EL (cell line): Measurements from ENCODE around the gene PIEZO2.
A peak's percentile ranks its signal among the peaks of the same experiment; 100 is the strongest.

ENCODE experiments used
- DNase-seq: peaks from one replicate; pipeline ENCODE4 v3.0.0-alpha.2; 2016

Gene PIEZO2

DNA sequence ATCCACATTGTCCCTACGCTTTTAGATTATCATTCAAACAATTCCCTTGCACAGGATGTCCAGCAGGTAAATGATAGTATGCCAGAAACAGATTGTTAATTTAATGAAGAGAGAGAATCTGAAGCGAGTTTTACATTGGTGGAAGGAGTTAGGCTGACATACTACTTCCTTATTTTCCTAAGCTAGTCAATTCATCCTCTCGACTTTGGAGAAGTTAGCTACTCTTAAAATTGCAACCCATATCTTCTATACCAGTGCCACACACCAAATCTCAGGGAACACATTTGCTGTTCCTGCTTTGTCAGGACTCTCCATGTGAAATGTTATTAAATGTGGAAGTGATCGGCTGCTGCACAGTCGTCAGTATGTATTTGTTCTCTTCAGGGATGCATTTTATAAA is 374.3 kb downstream of the PIEZO2 start:
- DNase-seq, result no peak

DNA sequence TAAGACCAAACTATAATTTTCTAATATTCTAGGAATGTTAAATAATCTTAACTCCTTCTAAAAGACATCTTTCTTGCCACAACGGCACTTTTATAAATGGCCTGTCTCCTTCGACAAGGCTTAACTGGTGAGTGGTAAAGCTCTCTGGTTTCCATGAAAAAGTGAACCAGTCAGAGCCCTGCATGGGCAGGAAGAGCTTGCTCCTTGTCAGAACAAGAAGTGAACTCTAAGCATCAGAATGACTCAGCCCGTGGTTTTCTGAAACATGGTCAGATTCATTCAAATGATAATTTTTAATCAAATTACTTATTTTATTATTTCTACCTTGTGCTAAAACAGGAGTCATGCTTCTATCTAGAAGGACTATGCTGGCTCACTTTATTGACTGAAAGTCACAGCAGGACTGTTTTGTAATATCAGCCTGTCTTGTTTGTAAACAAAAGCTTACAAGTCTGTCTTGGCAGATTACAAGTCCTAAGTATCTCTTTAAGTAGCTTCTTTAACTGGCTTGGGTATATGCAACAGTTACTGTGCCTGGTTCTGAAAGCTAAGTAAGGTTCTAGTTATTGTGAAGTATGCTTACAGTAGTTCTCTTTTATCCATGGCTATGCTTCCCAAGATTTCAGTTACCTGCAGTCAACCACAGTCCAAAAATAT is 378.2 kb downstream of the PIEZO2 start:
- DNase-seq, result peak; percentile 18

DNA sequence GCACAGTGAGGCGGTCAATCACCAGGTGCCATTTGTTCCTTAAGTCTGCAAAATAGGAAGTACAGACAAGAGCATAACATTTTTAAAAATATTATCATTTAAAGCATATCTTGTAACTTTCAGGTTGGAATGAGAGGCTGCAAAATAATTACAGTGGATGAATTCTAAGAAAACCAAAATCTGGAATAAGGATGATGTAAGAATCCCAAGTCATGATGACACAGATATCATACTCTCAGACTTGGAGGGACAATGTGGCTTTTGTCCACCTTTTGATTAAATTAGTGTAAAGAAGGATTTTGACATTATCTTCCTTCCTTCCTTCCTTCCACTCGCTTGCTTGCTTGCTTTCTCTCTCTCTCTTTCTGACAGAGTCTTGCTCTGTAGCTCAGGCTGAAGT is 379.1 kb downstream of the PIEZO2 start:
- DNase-seq, result no peak

DNA sequence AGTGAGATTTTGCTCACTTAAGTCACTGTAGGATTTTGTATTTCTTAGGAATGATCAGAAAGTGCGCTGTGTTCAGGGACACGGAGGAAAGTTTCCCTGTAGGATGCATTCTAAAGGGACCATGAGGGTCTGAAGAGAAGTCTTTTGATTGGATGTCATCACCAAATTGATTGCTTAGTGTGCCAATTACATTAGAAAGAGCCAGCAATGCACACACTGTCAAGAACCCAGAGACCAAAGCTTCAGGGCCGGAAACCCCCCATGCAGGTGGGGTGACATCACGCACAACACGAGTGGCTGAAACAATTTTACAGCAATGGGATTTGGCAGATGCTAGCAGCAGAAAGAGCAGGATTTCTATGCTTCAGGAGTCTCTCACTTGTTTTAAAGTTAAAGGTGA is 381.1 kb downstream of the PIEZO2 start:
- no peak for DNase-seq

DNA sequence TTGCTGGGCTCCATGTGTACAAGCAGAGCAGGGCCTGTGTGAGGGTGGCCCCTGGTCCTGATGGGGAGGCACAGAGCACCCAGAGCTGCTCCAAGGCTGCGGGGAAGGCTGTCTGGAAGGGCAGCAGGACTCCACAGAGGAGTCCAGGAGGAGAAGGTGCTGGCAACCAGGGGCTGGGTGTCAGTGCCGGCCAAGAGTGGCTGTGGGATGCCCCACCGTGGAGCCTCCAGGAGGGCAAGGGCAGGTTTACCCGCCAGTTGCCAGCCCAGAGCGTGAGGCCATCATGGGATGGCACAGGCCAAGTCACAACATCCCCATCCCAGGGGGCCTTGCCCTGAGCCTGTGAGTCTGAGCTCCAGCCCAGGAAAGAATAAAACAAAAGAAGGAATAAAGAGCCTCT is 381.7 kb downstream of the PIEZO2 start:
- DNase-seq, result no peak

DNA sequence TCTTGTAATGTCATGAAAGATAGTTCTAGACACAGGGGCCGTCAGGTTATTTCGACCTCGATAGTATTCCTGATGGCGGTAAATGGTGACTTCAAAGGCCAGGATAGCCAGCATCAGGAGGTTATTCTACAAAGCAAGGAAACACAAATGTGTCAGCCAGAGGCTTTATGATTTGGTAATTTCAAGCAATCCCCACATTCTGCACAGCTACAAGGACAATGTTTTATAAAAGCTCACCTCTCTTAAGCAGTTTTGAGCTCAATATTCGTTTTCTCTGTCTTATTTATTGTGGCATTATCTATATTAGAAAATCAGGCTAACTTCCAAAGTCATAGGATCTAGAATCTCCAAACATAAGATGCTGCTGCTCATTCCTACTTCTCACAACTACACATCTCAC is 388.4 kb downstream of the PIEZO2 start:
- no peak for DNase-seq

DNA sequence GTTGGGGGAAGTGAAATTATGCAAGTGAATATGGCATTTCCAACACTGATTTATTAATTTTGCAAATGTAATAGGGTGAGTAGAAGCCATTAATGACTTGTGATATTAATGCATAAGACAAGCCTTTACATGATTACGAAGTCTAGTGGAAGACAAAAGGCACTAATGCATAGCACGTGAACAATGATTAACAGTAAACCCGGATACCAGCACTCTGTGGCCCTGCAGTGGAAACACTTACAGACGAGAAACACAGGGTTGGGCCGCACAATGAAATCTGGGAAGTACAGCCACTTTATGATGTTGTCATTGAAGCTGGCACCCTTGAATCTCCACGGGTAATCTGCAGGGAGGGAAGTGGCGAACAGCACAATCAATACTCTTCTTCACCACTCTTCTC is 390.1 kb downstream of the PIEZO2 start:
- no peak for DNase-seq

DNA sequence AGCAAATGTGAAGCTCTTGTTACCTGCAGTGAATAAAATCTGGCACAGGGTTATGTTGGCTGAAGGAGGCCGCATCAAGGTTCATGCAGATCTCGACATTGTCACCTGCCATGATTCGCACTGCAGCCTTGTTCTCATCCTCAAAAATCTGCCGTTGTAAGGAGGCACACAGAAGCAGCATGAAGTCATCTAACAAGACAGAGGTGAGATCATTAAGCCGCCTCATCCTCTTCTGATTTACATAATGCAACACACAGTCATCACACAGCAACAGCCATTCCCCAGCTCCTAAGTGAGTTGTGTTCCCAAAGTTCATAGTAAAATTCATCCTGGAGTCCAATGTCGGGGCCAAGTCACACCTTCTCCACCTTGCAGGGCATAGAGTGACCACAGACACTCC is 391.4 kb downstream of the PIEZO2 start:
- no peak for DNase-seq

DNA sequence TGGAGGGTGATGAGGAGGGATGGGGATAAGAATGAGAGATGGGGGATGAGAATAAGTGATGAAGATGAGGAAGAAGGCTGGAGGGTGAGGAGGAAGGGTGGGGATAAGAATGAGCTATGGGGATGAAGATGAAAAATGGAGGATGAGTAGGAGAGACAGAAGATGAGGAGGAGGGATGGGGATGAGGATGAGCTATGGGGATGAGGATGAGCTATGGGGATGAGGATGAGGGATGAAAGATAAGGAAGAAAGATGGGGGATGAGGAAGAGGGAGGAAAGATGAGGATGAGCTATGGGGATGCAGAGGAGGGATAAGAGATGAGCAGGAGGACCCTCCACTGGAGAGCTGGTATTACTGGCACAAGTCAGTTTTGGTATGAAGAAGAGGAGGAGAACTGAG is 392.0 kb downstream of the PIEZO2 start:
- DNase-seq, result no peak

DNA sequence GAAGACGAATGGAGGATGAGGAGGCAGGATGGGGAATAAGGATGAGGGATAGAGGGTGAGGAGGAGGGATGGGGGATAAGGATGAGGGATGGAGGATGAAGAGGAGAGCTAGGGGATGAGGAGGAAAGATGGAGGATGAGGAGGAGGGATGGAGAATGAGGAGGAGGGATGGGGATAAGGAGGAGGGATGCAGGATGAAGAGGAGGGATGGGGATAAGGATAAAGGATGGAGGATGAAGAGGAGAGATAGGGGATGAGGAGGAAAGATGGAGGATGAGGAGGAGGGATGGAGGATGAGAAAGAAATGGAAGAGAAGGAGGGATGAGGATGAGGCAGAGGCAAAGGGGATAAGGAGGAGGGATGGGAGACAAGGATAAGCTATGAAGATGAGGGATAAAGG is 393.5 kb downstream of the PIEZO2 start:
- DNase-seq, result no peak

DNA sequence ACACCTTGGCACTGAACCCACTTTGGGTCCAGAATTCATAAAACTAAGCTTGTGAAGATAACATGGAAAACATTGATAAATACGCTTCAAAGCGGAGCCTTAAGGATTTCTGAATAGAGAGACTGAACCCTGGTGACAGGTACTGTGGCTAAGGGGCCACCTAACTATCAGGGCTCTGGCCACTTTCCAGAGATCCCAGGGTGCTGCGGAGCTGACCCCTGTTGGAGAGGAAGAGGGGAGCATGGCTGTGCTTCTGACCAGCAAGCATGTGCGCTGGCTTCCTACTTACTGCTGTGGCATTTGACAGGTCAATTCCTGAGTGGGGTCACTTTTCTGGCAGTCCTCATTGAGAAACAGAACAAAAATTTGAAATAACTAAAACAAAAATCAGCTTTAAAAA is 395.2 kb downstream of the PIEZO2 start:
- DNase-seq, result no peak

DNA sequence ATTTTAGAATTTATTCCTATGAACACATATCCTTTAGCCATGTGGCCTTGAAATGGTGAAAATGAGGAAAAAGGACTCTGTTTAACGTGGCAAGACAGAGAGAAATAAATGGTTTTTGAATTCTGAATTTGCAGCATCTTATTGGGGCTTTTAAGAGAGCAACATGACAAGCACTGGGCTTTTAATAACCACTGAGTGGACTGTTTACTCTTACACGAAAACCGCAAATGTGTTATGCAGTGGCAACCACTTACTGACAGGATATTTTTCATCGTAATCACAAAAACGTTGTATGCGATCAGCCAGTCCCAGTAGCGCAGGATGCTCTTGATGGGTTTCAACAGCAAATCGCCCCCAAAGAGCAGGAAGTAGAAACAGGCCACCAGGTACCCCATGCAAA is 397.0 kb downstream of the PIEZO2 start:
- no peak for DNase-seq

DNA sequence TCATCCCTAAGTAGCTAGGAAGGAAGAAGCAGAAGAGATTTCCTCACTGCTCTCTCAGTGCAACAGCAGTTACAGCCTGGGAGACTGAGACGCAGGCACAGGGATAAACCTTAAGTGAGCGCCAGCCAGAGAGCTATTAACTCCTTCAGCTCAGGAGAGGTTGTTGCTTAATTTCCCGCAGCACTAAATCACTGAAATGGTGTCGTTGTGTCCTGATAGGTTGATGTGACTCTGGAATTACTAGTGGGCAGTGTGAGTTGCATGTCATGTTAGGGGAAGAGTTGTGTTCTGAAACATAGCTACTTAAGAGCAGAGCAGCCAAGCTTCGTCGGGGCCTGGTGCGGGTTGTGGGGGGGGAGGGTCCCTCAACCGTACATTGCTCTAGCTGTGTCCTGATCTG is 397.7 kb downstream of the PIEZO2 start:
- DNase-seq, result no peak

DNA sequence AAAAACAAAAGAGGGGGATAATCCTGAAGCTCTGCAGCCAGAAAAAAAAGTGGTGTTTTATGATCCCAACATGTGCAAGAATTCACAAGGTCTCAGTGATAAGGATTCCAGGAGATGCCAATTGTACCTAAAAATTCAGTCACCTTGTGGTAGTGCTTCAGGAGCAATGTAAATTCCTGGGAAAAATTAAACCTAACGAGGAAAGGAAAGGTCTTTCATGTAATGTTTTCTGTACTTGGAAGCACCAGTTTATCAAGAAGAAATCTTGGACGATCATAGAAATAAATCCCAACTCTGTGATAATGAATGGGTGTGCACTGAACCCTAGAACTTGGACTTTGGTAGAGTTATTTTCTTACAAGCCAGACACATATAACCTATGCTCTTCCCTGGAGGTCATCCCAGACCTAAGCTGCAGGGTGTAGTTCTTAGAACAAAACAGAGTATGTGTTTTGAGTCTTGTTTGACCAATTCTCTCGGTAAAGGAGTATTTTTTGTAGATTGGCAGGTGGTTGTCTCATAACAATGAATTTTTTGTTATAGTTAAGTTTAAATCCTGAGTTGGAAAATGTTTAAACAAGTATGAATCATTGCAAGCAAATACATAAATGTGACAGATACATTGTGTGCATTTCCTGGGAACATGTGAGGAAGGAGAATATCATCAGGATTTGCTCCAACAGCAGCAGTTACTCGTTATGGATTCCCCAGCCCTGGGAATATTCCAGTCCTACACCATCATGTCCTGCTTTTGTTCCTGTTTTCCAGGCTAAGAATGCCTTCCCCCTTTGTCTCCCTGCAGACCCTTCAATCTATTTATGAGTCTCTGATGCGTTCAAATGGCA is 399.0 kb downstream of the PIEZO2 start:
- DNase-seq, result no peak

DNA sequence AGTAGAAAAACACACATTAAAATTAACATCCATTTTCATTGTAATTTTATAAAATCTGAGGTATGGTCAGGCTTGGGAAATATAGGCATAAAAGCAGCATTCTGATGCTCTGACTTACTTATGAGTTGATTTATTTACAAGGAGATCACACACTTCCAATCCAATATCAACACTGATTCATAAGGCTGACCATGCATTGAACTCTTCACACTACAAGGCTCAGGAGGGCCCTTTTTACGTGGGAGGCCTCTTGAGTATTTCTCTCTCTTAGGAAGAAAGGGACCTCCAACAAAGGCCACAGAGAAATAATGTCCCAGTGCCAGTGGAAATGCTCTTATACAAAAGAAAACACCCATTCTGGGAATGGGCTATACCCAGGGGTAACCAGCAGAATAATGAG is 400.7 kb downstream of the PIEZO2 start:
- DNase-seq, result no peak

DNA sequence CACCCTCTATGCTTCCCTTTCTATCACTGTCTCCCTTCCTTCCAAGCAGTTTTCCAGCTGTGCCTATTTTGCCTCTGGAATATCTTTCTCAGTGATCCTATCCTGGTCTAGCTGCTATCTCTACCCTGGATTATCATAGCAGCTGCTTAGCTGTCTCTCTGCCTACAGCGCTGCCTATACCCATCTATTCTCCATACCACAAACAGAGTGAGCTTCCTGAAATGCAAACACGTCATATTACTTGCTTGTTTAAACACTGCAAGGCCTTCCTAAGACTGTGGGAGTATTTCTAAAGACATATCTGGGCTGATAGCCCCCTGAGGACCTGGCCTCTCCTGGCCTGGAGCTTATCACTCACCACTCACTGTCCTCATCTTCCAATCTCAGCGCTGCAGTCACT is 403.4 kb downstream of the PIEZO2 start:
- DNase-seq, result no peak

DNA sequence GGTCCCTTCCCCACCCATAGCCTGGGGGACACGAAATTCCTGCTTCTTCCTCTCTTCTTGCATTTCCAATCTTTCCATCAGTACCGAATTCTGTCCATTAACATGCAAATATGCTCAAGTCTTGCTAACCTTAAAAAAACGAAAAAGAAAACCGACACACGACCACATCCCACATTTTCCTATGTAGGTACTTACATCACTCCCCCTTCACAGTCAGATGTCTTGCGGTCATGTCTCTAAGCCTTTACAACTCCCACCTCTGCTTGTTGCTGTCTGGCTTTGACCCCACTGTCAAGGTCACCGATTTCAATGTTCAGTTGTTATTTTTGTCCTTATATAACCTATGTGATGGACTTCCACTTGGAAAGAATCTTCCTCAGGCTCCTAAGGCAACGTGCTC is 404.1 kb downstream of the PIEZO2 start:
- DNase-seq, result no peak

DNA sequence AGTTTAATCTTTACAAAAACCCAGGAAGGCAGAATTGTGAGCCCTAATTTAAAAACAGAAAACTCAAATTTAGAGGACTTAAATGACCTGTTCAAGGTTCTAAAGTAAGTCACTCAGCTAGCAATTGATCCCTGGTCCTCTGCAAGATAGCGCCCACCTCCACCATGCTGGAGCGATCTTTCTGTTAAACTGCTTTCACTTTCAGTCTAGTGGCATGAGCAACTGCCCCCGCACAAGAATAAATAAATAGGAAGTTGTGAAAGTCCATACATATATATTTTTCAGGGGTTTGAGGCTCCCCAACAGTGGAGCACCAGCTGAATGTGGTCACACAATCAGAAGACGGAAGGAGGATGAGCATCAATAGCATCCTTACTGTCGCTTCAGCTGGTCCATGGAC is 405.6 kb downstream of the PIEZO2 start:
- DNase-seq, result no peak

DNA sequence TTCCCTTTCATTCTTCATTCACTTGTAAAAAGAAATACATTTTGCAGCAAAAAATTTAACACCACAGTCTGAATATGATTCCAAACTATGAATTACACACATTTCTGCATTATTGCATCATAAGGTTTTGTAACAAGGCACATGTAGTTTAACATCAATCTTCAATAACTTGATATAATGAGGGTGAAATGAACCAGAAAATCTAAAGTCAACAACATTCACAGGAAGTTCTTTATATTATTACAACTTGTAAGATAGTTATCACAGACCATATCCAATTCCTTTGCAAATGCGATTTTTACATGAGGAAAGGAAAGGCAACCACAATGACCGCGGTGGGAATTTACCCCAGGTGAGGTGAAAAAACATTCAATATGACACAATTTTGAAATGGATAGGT is 410.2 kb downstream of the PIEZO2 start:
- no peak for DNase-seq

DNA sequence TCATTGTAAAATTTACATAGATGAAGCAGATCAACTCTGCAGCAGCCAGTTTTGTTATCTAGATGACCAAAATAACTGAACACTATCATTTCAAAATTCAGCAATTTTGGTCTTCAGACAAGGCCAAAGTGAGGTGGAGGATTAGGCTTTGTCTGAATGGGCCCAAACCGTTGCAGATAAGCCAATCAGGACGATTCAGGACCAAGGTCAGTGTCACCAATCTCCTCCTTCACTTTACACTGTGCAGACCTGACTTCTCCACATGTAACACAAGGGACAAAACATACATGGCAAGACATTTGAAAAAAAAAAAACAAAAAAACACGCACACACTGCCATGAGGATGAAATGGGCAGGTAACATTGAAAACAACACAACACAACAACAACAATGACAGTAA is 412.4 kb downstream of the PIEZO2 start:
- no peak for DNase-seq

DNA sequence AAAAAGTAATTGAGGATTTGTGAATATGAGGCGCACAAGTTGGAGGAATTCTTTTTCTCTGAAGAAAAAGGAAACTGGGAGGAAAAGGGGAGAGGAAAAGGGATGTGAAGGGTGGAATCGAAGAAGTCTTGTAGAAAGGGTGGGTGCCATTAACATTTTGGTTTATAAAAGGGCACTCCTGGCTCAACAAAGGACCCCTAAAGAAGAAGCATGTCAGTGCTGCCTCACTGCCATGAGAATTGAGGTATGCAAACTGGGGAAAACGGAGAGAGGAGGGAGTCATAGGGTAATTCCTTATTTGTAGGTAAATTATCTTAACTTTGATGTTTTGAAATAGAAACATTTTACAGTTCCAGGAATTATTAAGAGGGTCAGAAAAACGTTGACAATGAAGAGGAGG is 416.4 kb downstream of the PIEZO2 start:
- DNase-seq, result no peak

DNA sequence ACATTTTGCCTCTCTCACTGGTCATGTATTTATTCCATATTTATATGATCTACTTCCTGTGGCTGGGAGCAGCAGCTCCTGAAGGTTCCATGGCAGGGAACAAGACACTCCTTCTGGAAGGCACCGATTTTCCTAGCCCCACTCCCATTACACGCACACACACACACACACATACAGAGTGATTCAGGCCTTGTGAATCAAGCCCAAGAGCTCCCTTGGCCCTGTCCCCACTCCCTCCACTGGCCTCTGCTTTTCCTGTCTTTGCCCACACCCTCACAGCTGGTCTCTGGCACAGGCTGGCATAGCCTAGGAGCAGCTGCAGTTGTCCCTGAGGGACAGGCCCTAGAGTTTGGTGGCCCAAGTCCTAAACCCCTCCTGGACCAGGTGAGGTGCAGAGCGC is 421.9 kb downstream of the PIEZO2 start:
- no peak for DNase-seq

DNA sequence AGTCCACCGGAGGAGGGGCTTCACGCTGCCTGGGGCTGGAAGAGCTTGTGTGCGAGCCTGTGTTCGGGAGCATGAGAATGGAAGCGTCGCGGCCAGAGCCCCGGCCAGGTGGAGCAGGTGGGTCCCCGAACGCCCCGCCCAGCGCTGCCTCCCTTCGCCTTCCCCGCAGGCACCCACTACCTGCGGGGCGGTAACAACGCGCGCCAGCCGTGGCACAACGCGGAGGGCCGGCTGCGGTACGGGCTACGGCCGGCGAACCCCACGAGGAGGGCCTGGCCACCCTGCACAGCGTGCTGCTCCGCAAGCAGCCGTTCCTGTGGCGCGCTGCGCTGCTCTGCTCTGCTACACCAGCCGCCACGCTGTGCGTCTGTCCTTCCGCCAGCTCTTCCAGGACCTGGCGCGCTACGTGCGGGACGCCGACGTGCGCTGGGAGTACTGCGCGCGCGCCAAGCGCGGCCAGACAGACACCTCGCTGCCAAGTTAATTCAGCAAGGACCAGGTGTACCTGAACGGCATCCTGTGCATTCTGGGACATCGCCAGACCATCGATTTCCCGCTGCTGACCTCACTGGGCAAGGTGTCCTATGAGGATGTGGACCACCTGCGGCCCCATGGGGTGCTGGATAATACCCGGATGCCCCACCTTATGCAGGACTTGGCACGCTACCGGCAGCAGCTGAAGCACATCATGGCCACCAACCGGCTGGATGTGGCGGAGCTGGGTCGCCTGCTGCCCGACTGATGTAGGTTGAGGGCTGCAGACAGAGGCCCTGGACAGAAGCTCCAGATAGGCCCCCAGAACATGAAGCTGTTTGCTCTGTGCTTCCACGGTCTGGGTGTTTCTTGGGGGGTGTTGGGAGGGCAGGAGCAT is 422.9 kb downstream of the PIEZO2 start:
- DNase-seq, result no peak

DNA sequence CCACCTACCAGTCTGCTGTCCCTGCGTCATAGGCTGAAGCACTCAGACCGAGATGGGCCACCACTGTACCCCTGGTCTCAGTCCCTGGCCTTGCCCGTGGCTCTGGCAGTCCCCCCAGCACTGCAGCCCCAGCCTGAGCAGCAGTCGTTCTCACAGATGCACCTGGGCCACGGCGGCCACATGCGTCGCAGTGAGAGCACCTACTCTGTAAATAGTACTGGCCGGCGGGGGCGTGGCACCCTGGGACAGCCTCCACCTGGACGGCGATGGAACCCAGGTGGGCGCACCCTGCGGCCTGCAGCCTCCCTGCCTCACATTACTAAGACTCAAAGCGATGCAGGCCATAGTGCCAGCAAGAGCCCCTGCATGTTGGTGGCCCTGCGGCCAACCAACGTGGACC is 424.7 kb downstream of the PIEZO2 start:
- DNase-seq, result no peak
